OCI-LY1 (cell line): ENCODE results near the gene MCTP2.

Experiments used
- CTCF ChIP-seq: fragments of 200-600 bp; sonication (generic), shearing (Covaris generic); IDR thresholded peaks from 2 replicates; pipeline ENCODE4 v1.5.1; 2017; ENCODE audit warnings: mild to moderate bottlenecking, antibody characterized with exemption, low read length, moderate library complexity, mixed read lengths
- EZH2 ChIP-seq: fragments of 200-600 bp; sonication (generic), shearing (Covaris generic); IDR thresholded peaks from 2 replicates; pipeline ENCODE4 v1.8.0; 2017; ENCODE audit warnings: borderline replicate concordance, mixed run types, mild to moderate bottlenecking, antibody characterized with exemption, low read length, moderate library complexity, mixed read lengths

- TF ChIP-seq CTCF: no peak
- TF ChIP-seq EZH2: no peak
Measured at GRCh38 chr15:94237903-94238302, 6.5 kb downstream of the MCTP2 start.
